Astrocyte (in vitro differentiated cells and primary cell): ENCODE data around the gene FFAR2.

ENCODE experiments used
- CTCF ChIP-seq: IDR thresholded peaks from 2 replicates; pipeline ENCODE4 v1.5.1; 2011; ENCODE audit warnings: low read depth, mild to moderate bottlenecking, inconsistent platforms, low read length, moderate library complexity; ENCODE audit not compliant: insufficient read depth
- EZH2 ChIP-seq: IDR thresholded peaks from 2 replicates; pipeline ENCODE4 v1.6.1; 2012; ENCODE audit warnings: mild to moderate bottlenecking, low read length, inconsistent platforms; ENCODE audit not compliant: insufficient read depth

GRCh38 chr19:35403116-35403760 lies 44.8 kb upstream of the FFAR2 start:
- TF ChIP-seq CTCF: no peak
- no peak for TF ChIP-seq EZH2
